Stimulated activated CD4-positive, alpha-beta T cell treated with anti-CD3 and anti-CD28 coated beads, Interleukin-1b, Interleukin-23, amount 100 ng/mL, for 24 hours (primary cell): ENCODE measurements around the gene GNL2.
"Not testable (repeated sequence)": the region's sequence is repeated elsewhere in the genome, so short reads cannot be mapped to it uniquely, and the experiment has no call there.

Experiments used
- DNase-seq, 4 experiments: peaks; one replicate each; pipeline ENCODE4 v3.0.0-alpha.2; 2020; ENCODE audit warnings: low read depth in 4 of 4, low spot score in 1 of 4

GNL2 gene

GRCh38 chr1:37560401-37561132, 35.2 kb downstream of the GNL2 start:
- DNase-seq = no peak

- DNase-seq = not testable (repeated sequence)
Measured at GRCh38 chr1:37559957-37560379, 35.8 kb downstream of the GNL2 start.

- DNase-seq = no peak
Measured at GRCh38 chr1:37559080-37559479, 36.7 kb downstream of the GNL2 start.

- no peak for DNase-seq
Measured at GRCh38 chr1:37558411-37558810, 37.3 kb downstream of the GNL2 start.

GRCh38 chr1:37557402-37557801, 38.3 kb downstream of the GNL2 start:
- DNase-seq = no peak

- no peak for DNase-seq
Measured at GRCh38 chr1:37556712-37557196, 39.0 kb downstream of the GNL2 start, which contains the start of gene DNALI1. Gene DNALI1, plus strand, starts transcription at chr1:37556940. Its CDS starts 55 bp downstream, at chr1:37556995.

GRCh38 chr1:37553927-37554808, 41.6 kb downstream of the GNL2 start, which contains the start of gene SNIP1:
Gene SNIP1, minus strand, starts transcription at chr1:37554293. Its CDS starts 64 bp downstream, at chr1:37554229.
- DNase-seq = peak; percentile 65 to 79 (median 78)

- no peak for DNase-seq
Measured at GRCh38 chr1:37553598-37553926, 42.2 kb downstream of the GNL2 start.

GRCh38 chr1:37549341-37549740, 46.4 kb downstream of the GNL2 start:
- DNase-seq = no peak

GRCh38 chr1:37545019-37545418, 50.7 kb downstream of the GNL2 start:
- no peak for DNase-seq

GRCh38 chr1:37544530-37544929, 51.2 kb downstream of the GNL2 start:
- no peak for DNase-seq

- DNase-seq = no peak
Measured at GRCh38 chr1:37540036-37540785, 55.5 kb downstream of the GNL2 start.

GRCh38 chr1:37539154-37539553, 56.6 kb downstream of the GNL2 start:
- not testable (repeated sequence) for DNase-seq

- no peak for DNase-seq
Measured at GRCh38 chr1:37537378-37537777, 58.4 kb downstream of the GNL2 start.

GRCh38 chr1:37533317-37534093, 62.2 kb downstream of the GNL2 start:
- no peak for DNase-seq

- DNase-seq = not testable (repeated sequence)
Measured at GRCh38 chr1:37532418-37533156, 63.1 kb downstream of the GNL2 start.

- not testable (repeated sequence) for DNase-seq
Measured at GRCh38 chr1:37529888-37530287, 65.8 kb downstream of the GNL2 start.

- no peak for DNase-seq
Measured at GRCh38 chr1:37519613-37520012, 76.1 kb downstream of the GNL2 start.

- peak in 1 of 4 experiments; percentile 6 for DNase-seq
Measured at GRCh38 chr1:37518929-37519328, 76.8 kb downstream of the GNL2 start.

GRCh38 chr1:37518241-37518640, 77.5 kb downstream of the GNL2 start:
- not testable (repeated sequence) for DNase-seq
